ENCODE measurements around the gene CAV3.

Gene CAV3

DNA sequence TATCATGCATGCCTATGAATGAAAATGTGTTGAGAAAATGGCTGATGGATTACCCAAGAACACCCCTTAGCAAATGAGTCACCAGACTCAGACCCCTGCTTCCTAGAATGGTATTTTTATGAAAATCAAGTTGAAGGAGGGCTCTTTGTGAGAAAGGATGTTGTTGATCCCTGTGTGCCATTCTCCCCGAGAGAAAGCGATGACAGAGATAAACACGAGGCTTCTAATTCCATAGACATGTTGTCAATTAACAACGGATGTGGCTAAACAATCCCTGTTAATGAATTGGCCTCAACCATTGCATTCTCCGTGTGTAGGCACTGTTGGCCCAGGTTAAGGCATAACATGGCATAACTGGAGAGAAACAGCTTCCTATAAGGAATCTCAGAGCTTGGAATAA is 41.6 kb downstream of the CAV3 start:
- H4K8ac ChIP-seq (ENCODE audit: low read depth, low read length): no peak overlapping the region
- H3K36me3 ChIP-seq (ENCODE audit: control insufficient read depth, insufficient read depth, low read length): no peaks in the 10 kb centered on the region
- no CpG with 5 or more reads among the region's 5 CpGs for WGBS (ENCODE audit: extremely low coverage, insufficient coverage, low lambda C conversion rate)
- H3K56ac ChIP-seq (ENCODE audit: low read length): no peak overlapping the region
- H3K4me1 ChIP-seq (ENCODE audit: control insufficient read depth, low read depth, low read length): peaks cover 6% of the 10 kb centered on the region
- H3K27me3 ChIP-seq (ENCODE audit: insufficient read depth, low read length, poor library complexity): no peaks in the 10 kb centered on the region
- no peaks in the 10 kb centered on the region for H3K79me2 ChIP-seq (ENCODE audit: control insufficient read depth, insufficient read depth, low read length)
- H2BK120ac ChIP-seq (ENCODE audit: low read depth, low read length): no peak overlapping the region
- no peak overlapping the region for H3K4me3 ChIP-seq (ENCODE audit: low read length)
- H3K23ac ChIP-seq (ENCODE audit: low read length): no peak overlapping the region
- H2BK5ac ChIP-seq (ENCODE audit: low read length): no peak overlapping the region
- H3K27ac ChIP-seq (ENCODE audit: low read depth, low read length): no peak overlapping the region
- H4K5ac ChIP-seq (ENCODE audit: low read length): no peak overlapping the region
- no peak overlapping the region for H2BK15ac ChIP-seq (replicated peaks; ENCODE audit: low read depth)
- DNase-seq: no peak
- no peak overlapping the region for H3K18ac ChIP-seq (ENCODE audit: low read length)
- H3K9ac ChIP-seq (ENCODE audit: low read length): no peak overlapping the region
- no peak overlapping the region for H3K4ac ChIP-seq (ENCODE audit: low read depth, low read length)
- H3K79me1 ChIP-seq (ENCODE audit: low read length): no peaks in the 10 kb centered on the region
- no peak overlapping the region for H2AK5ac ChIP-seq (ENCODE audit: low read length)
- H3K4me2 ChIP-seq (ENCODE audit: low read length): no peak overlapping the region

- no peak overlapping the region for H2BK5ac ChIP-seq (ENCODE audit: low read length)
- H3K79me1 ChIP-seq (ENCODE audit: low read length): no peaks in the 10 kb centered on the region
- H3K4me3 ChIP-seq (ENCODE audit: low read length): no peak overlapping the region
- no CpG with 5 or more reads among the region's 6 CpGs for WGBS (ENCODE audit: extremely low coverage, insufficient coverage, low lambda C conversion rate)
- H3K36me3 ChIP-seq (ENCODE audit: control insufficient read depth, insufficient read depth, low read length): no peaks in the 10 kb centered on the region
- no peak overlapping the region for H4K8ac ChIP-seq (ENCODE audit: low read depth, low read length)
- no peak overlapping the region for H3K4me2 ChIP-seq (ENCODE audit: low read length)
- H3K18ac ChIP-seq (ENCODE audit: low read length): no peak overlapping the region
- H3K4me1 ChIP-seq (ENCODE audit: control insufficient read depth, low read depth, low read length): peaks cover 2% of the 10 kb centered on the region
- no peak overlapping the region for H3K56ac ChIP-seq (ENCODE audit: low read length)
- H3K27me3 ChIP-seq (ENCODE audit: insufficient read depth, low read length, poor library complexity): no peaks in the 10 kb centered on the region
- H3K79me2 ChIP-seq (ENCODE audit: control insufficient read depth, insufficient read depth, low read length): no peaks in the 10 kb centered on the region
- no peak overlapping the region for H3K23ac ChIP-seq (ENCODE audit: low read length)
- no peak overlapping the region for H3K4ac ChIP-seq (ENCODE audit: low read depth, low read length)
- no peak overlapping the region for H3K9ac ChIP-seq (ENCODE audit: low read length)
- H2BK120ac ChIP-seq (ENCODE audit: low read depth, low read length): no peak overlapping the region
- no peak overlapping the region for H3K27ac ChIP-seq (ENCODE audit: low read depth, low read length)
- H4K5ac ChIP-seq (ENCODE audit: low read length): no peak overlapping the region
- no peak overlapping the region for H2BK15ac ChIP-seq (replicated peaks; ENCODE audit: low read depth)
- no peak overlapping the region for H2AK5ac ChIP-seq (ENCODE audit: low read length)
- DNase-seq: no peak
Measured at GRCh38 chr3:8775602-8776001, 42.0 kb downstream of the CAV3 start.

DNA sequence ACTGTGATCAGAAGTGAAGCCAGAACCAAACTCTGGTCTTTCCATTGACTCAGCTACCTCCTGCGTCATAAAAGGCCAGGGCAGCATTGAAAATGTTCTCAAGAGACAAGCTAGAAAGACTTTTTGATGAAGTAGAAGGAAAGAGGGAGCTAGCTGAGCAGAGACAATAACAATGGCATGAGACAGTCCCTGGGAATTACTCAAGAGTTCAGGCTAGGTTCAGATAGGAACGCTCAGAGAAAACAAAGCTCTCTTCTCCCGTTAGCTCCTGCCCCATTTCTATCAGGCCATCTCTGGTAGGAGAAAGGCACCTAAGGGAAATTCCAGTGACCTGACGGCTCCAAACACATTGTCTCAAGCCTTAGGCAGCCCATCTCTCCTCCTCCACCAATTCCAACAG is 42.8 kb downstream of the CAV3 start:
- Histone ChIP-seq H3K79me2 (ENCODE audit: control insufficient read depth, insufficient read depth, low read length) (no peaks in the 10 kb centered on the region), H3K4me2 (ENCODE audit: low read length) (no peak overlapping the region), H2BK15ac (replicated peaks; ENCODE audit: low read depth) (no peak overlapping the region), H2BK5ac (ENCODE audit: low read length) (no peak overlapping the region), H3K79me1 (ENCODE audit: low read length) (no peaks in the 10 kb centered on the region), H3K27ac (ENCODE audit: low read depth, low read length) (no peak overlapping the region), H3K56ac (ENCODE audit: low read length) (no peak overlapping the region), H3K9ac (ENCODE audit: low read length) (no peak overlapping the region), H3K18ac (ENCODE audit: low read length) (no peak overlapping the region), H3K27me3 (ENCODE audit: insufficient read depth, low read length, poor library complexity) (no peaks in the 10 kb centered on the region), H3K4ac (ENCODE audit: low read depth, low read length) (no peak overlapping the region), H3K4me3 (ENCODE audit: low read length) (no peak overlapping the region), H2BK120ac (ENCODE audit: low read depth, low read length) (no peak overlapping the region), H4K5ac (ENCODE audit: low read length) (no peak overlapping the region), H2AK5ac (ENCODE audit: low read length) (no peak overlapping the region), H3K4me1 (ENCODE audit: control insufficient read depth, low read depth, low read length) (peaks cover 1% of the 10 kb centered on the region), H3K36me3 (ENCODE audit: control insufficient read depth, insufficient read depth, low read length) (no peaks in the 10 kb centered on the region), H3K23ac (ENCODE audit: low read length) (no peak overlapping the region), H4K8ac (ENCODE audit: low read depth, low read length) (no peak overlapping the region)
- peak; percentile 74 for DNase-seq
- WGBS (ENCODE audit: extremely low coverage, insufficient coverage, low lambda C conversion rate): no CpG with 5 or more reads among the region's 4 CpGs

DNA sequence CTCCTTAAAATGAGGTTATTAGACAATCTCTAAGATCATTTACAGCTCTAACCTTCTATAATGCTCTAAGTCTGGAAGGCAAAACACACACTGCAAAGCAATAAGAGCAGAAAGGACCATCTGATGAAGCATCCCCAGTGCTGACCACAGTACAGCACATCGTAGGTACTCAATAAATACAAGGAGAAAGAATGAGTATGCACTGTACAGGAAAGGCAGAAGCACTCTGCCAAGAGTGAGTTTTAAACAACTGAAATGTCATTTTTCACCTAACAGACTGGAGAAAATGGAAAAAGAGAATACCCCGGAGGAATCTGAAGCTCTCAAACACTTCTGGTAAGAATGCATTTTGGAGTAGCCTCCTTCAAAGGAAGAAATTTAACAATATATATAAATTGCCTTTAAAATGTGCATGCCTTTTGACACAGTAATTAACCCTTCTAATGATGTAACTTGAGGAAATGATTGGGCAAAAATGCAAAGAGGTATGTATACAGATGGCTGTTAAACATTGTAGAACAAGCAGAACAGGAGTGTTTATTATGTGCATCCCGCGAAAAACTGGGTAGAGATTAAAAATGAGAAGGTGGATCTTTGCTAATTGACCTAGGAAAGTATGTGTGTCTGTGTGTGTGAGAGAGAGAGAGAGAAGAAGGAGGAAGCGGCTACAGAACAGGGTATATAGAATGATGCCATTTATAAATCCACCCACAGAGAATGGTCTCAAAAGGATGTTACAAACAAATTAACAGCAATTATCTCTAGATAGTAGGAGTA is 43.8 kb downstream of the CAV3 start:
- Histone ChIP-seq H2BK5ac (ENCODE audit: low read length) (no peak overlapping the region), H3K4me2 (ENCODE audit: low read length) (no peak overlapping the region), H3K23ac (ENCODE audit: low read length) (no peak overlapping the region), H3K36me3 (ENCODE audit: control insufficient read depth, insufficient read depth, low read length) (no peaks in the 10 kb centered on the region), H4K8ac (ENCODE audit: low read depth, low read length) (no peak overlapping the region), H3K4me1 (ENCODE audit: control insufficient read depth, low read depth, low read length) (no peaks in the 10 kb centered on the region), H3K79me2 (ENCODE audit: control insufficient read depth, insufficient read depth, low read length) (no peaks in the 10 kb centered on the region), H3K9ac (ENCODE audit: low read length) (no peak overlapping the region), H2AK5ac (ENCODE audit: low read length) (no peak overlapping the region), H2BK15ac (replicated peaks; ENCODE audit: low read depth) (no peak overlapping the region), H3K27ac (ENCODE audit: low read depth, low read length) (no peak overlapping the region), H3K18ac (ENCODE audit: low read length) (no peak overlapping the region), H4K5ac (ENCODE audit: low read length) (no peak overlapping the region), H3K79me1 (ENCODE audit: low read length) (no peaks in the 10 kb centered on the region), H3K27me3 (ENCODE audit: insufficient read depth, low read length, poor library complexity) (no peaks in the 10 kb centered on the region), H3K4me3 (ENCODE audit: low read length) (no peak overlapping the region), H3K56ac (ENCODE audit: low read length) (no peak overlapping the region), H2BK120ac (ENCODE audit: low read depth, low read length) (no peak overlapping the region), H3K4ac (ENCODE audit: low read depth, low read length) (no peak overlapping the region)
- WGBS (ENCODE audit: extremely low coverage, insufficient coverage, low lambda C conversion rate): no CpG with 5 or more reads among the region's 5 CpGs
- DNase-seq: no peak

- no peaks in the 10 kb centered on the region for H3K27me3 ChIP-seq (ENCODE audit: insufficient read depth, low read length, poor library complexity)
- no peak overlapping the region for H3K9ac ChIP-seq (ENCODE audit: low read length)
- no peak for DNase-seq
- no peak overlapping the region for H3K4ac ChIP-seq (ENCODE audit: low read depth, low read length)
- H2BK120ac ChIP-seq (ENCODE audit: low read depth, low read length): no peak overlapping the region
- no peak overlapping the region for H3K4me2 ChIP-seq (ENCODE audit: low read length)
- no peak overlapping the region for H3K4me3 ChIP-seq (ENCODE audit: low read length)
- no peaks in the 10 kb centered on the region for H3K79me1 ChIP-seq (ENCODE audit: low read length)
- H3K79me2 ChIP-seq (ENCODE audit: control insufficient read depth, insufficient read depth, low read length): no peaks in the 10 kb centered on the region
- no peak overlapping the region for H4K5ac ChIP-seq (ENCODE audit: low read length)
- H4K8ac ChIP-seq (ENCODE audit: low read depth, low read length): no peak overlapping the region
- no peak overlapping the region for H3K56ac ChIP-seq (ENCODE audit: low read length)
- no CpG with 5 or more reads among the region's 5 CpGs for WGBS (ENCODE audit: extremely low coverage, insufficient coverage, low lambda C conversion rate)
- H3K36me3 ChIP-seq (ENCODE audit: control insufficient read depth, insufficient read depth, low read length): no peaks in the 10 kb centered on the region
- H3K4me1 ChIP-seq (ENCODE audit: control insufficient read depth, low read depth, low read length): no peaks in the 10 kb centered on the region
- H2AK5ac ChIP-seq (ENCODE audit: low read length): no peak overlapping the region
- no peak overlapping the region for H2BK5ac ChIP-seq (ENCODE audit: low read length)
- no peak overlapping the region for H3K18ac ChIP-seq (ENCODE audit: low read length)
- H3K27ac ChIP-seq (ENCODE audit: low read depth, low read length): no peak overlapping the region
- H2BK15ac ChIP-seq (replicated peaks; ENCODE audit: low read depth): no peak overlapping the region
- no peak overlapping the region for H3K23ac ChIP-seq (ENCODE audit: low read length)
Measured at GRCh38 chr3:8777978-8778267, 44.3 kb downstream of the CAV3 start.

- no peak for DNase-seq
- no peaks in the 10 kb centered on the region for H3K4me1 ChIP-seq (ENCODE audit: control insufficient read depth, low read depth, low read length)
- no peak overlapping the region for H2BK15ac ChIP-seq (replicated peaks; ENCODE audit: low read depth)
- H2BK5ac ChIP-seq (ENCODE audit: low read length): no peak overlapping the region
- H2AK5ac ChIP-seq (ENCODE audit: low read length): no peak overlapping the region
- H4K5ac ChIP-seq (ENCODE audit: low read length): no peak overlapping the region
- no peaks in the 10 kb centered on the region for H3K79me2 ChIP-seq (ENCODE audit: control insufficient read depth, insufficient read depth, low read length)
- no peak overlapping the region for H3K23ac ChIP-seq (ENCODE audit: low read length)
- no peaks in the 10 kb centered on the region for H3K36me3 ChIP-seq (ENCODE audit: control insufficient read depth, insufficient read depth, low read length)
- WGBS (ENCODE audit: extremely low coverage, insufficient coverage, low lambda C conversion rate): no CpG with 5 or more reads among the region's 5 CpGs
- H3K9ac ChIP-seq (ENCODE audit: low read length): no peak overlapping the region
- no peak overlapping the region for H2BK120ac ChIP-seq (ENCODE audit: low read depth, low read length)
- no peak overlapping the region for H3K4me3 ChIP-seq (ENCODE audit: low read length)
- no peak overlapping the region for H3K27ac ChIP-seq (ENCODE audit: low read depth, low read length)
- no peak overlapping the region for H3K18ac ChIP-seq (ENCODE audit: low read length)
- H3K56ac ChIP-seq (ENCODE audit: low read length): no peak overlapping the region
- no peak overlapping the region for H3K4ac ChIP-seq (ENCODE audit: low read depth, low read length)
- H3K4me2 ChIP-seq (ENCODE audit: low read length): no peak overlapping the region
- no peaks in the 10 kb centered on the region for H3K27me3 ChIP-seq (ENCODE audit: insufficient read depth, low read length, poor library complexity)
- no peaks in the 10 kb centered on the region for H3K79me1 ChIP-seq (ENCODE audit: low read length)
- no peak overlapping the region for H4K8ac ChIP-seq (ENCODE audit: low read depth, low read length)
Measured at GRCh38 chr3:8778475-8778874, 44.9 kb downstream of the CAV3 start.

Measured in mesendoderm (in vitro differentiated cells).